ENCODE results near the gene TEKT2.

The TEKT2 gene

GRCh38 chr1:36126005-36126716 lies 42.3 kb downstream of the TEKT2 start:
- DNase-seq (ENCODE audit: extremely low read depth in 1 of 2, low read depth in 1 of 2): no peak

GRCh38 chr1:36126797-36127500 lies 43.1 kb downstream of the TEKT2 start:
- DNase-seq (ENCODE audit: extremely low read depth in 1 of 2, low read depth in 1 of 2): no peak

DNA sequence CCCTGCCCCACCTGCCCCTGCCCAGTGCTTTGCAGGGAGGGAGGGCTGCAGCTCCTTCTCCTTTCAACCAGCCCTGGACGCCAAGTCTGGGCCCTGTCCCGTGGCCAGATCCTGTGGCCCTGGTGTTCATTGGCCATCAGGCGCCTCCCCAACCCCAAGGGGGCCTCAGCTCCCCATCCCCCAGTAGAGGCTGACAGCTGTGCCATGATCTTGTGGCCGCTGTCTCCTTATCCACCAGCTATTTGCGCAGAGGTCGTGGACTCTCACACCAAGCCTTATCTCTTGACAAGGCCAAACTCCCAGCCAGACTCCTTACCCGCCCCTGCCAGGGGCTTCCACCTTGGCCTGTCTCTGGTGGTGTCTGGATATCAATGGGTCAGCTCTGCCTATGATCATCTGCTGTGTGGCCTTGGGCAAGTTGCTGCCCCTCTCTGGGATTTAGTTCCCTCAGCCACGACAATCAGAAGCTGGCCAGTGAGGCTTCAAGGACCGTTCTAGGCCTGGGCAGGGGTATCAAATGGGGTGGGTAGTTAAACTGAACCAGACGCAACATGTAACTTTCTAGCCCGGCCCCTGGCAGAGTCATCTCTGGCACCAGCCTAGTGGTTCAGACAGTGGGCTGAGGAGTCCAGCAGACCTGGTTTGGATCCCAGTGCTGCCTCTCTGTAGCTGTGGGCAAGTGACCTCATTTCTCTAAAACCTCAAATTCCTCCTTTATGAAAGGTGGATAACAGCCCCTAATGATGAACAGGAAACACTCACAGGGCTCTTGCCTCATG lies 44.4 kb downstream of the TEKT2 start:
- no peak for DNase-seq (ENCODE audit: extremely low read depth in 1 of 2, low read depth in 1 of 2)

GRCh38 chr1:36128905-36129206 lies 45.0 kb downstream of the TEKT2 start:
- DNase-seq (ENCODE audit: extremely low read depth in 1 of 2, low read depth in 1 of 2): no peak

DNA sequence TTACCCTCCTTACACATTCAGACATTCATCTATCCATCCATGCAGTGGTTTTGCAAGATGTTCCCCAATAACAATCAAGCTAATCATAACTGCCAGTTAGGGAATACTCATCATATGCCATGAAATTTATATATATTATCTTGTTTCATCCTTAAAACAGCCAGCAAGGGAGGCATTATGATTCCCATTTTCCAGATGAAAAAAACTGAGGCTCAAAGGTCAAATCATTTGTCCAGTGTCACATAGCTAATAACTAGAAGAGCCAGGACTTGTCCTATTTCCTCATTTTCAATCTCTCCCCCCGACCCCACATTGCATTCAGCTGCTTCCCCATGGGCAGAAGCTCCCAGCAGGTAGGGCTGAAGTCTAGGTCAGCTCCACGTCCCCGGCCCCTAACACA lies 48.1 kb downstream of the TEKT2 start:
- no peak for DNase-seq (ENCODE audit: extremely low read depth in 1 of 2, low read depth in 1 of 2)

GRCh38 chr1:36133484-36133883 lies 49.6 kb downstream of the TEKT2 start:
- DNase-seq (ENCODE audit: extremely low read depth in 1 of 2, low read depth in 1 of 2): no peak

- DNase-seq (ENCODE audit: extremely low read depth in 1 of 2, low read depth in 1 of 2): no peak
Observed at GRCh38 chr1:36134031-36134430, 50.1 kb downstream of the TEKT2 start.

- DNase-seq (ENCODE audit: extremely low read depth in 1 of 2, low read depth in 1 of 2): no peak
Observed at GRCh38 chr1:36134505-36135329, 50.8 kb downstream of the TEKT2 start.

DNA sequence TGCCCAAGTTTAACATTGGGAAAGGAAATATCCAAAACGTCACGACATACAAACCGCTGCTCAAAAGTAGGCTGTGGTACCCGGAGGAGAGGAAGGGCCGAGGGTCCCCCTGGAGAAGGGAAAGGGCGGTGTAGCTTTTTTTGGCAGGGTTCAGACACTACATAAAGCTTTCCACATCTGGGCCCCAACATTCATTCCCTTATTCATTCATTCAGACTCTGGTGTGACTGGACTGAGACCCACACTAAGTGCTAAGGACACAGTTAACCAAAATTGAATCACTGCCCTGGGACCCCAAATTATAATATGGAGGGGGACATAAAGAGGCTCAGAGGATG lies 51.4 kb downstream of the TEKT2 start:
- no peak for DNase-seq (ENCODE audit: extremely low read depth in 1 of 2, low read depth in 1 of 2)

DNA sequence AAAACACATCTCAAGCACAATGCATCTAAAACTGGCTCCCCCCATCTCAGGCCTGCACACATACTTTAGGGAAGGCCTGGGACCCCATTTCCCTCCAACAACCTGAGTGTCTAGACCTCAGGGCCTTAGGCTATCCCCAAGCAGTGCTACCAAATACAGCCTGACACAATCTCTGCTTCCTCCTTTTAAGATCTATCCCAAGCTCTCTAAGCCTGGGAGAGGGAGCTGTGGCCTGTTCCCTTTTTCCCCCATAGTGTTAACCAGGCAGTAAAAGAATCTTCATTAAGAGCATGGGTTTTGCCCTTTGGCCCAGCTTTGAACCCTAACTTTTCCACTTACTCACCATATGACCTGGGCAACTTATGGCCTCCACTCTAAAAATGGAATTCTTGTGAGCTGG lies 51.9 kb downstream of the TEKT2 start:
- DNase-seq (ENCODE audit: extremely low read depth in 1 of 2, low read depth in 1 of 2): no peak

- no peak for DNase-seq (ENCODE audit: extremely low read depth in 1 of 2, low read depth in 1 of 2)
Observed at GRCh38 chr1:36136535-36136934, 52.6 kb downstream of the TEKT2 start.

GRCh38 chr1:36137226-36137625 lies 53.3 kb downstream of the TEKT2 start:
- no peak for DNase-seq (ENCODE audit: extremely low read depth in 1 of 2, low read depth in 1 of 2)

- DNase-seq (ENCODE audit: extremely low read depth in 1 of 2, low read depth in 1 of 2): no peak
Observed at GRCh38 chr1:36137776-36138175, 53.9 kb downstream of the TEKT2 start.

All from stimulated activated CD8-positive, alpha-beta memory T cell treated with anti-CD3 and anti-CD28 coated beads, Interleukin-7, amount 100 ng/mL, for 48 hours (primary cell).